MG63 (cell line): ENCODE results near the gene KCNN3. TPM values are rescaled to one million over a fixed set of nuclear protein-coding genes. Genes with fewer than 3 reads are reported as not detected.
A peak's percentile ranks its signal among the peaks of the same experiment; 100 is the strongest.

ENCODE experiments used
- DNase-seq: peaks from one replicate; pipeline ENCODE4 v3.0.0-alpha.2; 2020
- H3K27me3 ChIP-seq: fragments of 250-450 bp; sonication (Bioruptor Pico); 2 replicates; pipeline ENCODE4 v1.5.1; 2020; ENCODE audit warnings: mild to moderate bottlenecking, moderate library complexity
- H3K36me3 ChIP-seq: fragments of 250-450 bp; sonication (Bioruptor Pico); 2 replicates; pipeline ENCODE4 v1.5.1; 2020; ENCODE audit warnings: mild to moderate bottlenecking, moderate library complexity
- H3K4me3 ChIP-seq: fragments of 250-450 bp; sonication (Bioruptor Pico); 2 replicates; pipeline ENCODE4 v1.5.1; 2020; ENCODE audit warnings: mild to moderate bottlenecking, moderate library complexity
- H3K9me3 ChIP-seq: fragments of 250-450 bp; sonication (Bioruptor Pico); 2 replicates; pipeline ENCODE4 v1.5.1; 2020; ENCODE audit warnings: mild to moderate bottlenecking, moderate library complexity
- total RNA-seq: library from RNA; depleted of rRNA; stranded (reverse); fragments of >200 nt; shearing (Covaris generic); gene quantifications from 2 replicates; pipeline ENCODE4 v1.2.3, GENCODE V29; 2014; ENCODE audit warnings: low replicate concordance

Gene KCNN3
- total RNA-seq, 1 experiment from 2014 or later: 1.6 TPM

DNA sequence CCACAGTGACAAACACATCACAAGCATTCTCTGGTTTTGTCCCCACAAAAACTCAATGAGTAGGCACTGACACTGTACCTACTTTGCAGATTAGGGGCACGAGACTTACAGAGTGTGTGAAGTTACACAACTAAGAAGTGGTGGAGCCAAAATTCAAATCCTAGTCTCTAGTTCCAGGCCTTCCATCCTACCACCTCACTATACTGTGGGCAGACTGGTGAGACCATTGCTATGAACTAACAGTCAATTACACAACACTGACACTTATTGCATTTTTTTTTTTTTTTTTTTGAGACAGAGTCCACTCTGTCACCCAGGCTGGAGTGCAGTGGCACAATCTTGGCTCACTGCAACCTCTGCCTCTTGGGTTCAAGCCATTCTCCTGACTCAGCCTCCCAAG, 71.4 kb downstream of the KCNN3 start:
- Histone ChIP-seq H3K9me3 (no peaks in the 10 kb centered on the region), H3K36me3 (no peaks in the 10 kb centered on the region), H3K27me3 (peaks cover 12% of the 10 kb centered on the region), H3K4me3 (no peak overlapping the region)
- no peak for DNase-seq

GRCh38 chr1:154797175-154797574, 72.9 kb downstream of the KCNN3 start:
- DNase-seq: no peak
- peaks cover 20% of the 10 kb centered on the region for H3K27me3 ChIP-seq
- no peaks in the 10 kb centered on the region for H3K9me3 ChIP-seq
- H3K4me3 ChIP-seq: no peak overlapping the region
- no peaks in the 10 kb centered on the region for H3K36me3 ChIP-seq

DNA sequence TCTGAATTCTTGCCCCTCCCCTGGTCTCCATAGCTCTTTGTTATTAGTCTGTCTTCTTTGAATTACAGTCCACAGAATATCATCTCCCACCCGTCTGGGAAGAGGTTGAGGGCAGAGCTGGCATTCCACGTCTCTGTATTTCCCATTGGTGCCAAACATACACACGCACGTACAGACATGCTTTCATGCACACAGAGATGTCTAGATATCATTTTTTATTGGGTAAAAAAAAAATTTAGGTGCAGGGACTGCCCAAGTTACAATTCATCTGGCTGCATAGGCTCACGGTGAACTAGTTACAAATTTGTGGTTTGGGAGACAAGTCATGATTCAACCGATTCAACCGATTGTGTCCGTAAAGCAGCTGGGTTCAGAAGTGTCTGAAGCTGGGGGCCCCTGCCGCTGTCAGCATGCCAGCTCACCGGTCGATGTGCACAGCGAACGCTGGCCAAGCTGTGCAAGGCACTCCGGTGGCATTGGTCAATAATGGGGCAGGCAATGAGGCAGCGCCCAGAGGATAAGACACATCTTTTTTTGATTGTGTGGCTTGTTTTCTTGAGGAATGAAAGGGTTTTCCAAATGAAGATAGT, 73.7 kb downstream of the KCNN3 start:
- H3K9me3 ChIP-seq: no peaks in the 10 kb centered on the region
- H3K36me3 ChIP-seq: no peaks in the 10 kb centered on the region
- no peak overlapping the region for H3K4me3 ChIP-seq
- DNase-seq: no peak
- peaks cover 23% of the 10 kb centered on the region for H3K27me3 ChIP-seq

- no peaks in the 10 kb centered on the region for H3K36me3 ChIP-seq
- DNase-seq: no peak
- no peaks in the 10 kb centered on the region for H3K9me3 ChIP-seq
- peaks cover 21% of the 10 kb centered on the region for H3K27me3 ChIP-seq
- H3K4me3 ChIP-seq: no peak overlapping the region
Measured at GRCh38 chr1:154794608-154795007, 75.5 kb downstream of the KCNN3 start.

DNA sequence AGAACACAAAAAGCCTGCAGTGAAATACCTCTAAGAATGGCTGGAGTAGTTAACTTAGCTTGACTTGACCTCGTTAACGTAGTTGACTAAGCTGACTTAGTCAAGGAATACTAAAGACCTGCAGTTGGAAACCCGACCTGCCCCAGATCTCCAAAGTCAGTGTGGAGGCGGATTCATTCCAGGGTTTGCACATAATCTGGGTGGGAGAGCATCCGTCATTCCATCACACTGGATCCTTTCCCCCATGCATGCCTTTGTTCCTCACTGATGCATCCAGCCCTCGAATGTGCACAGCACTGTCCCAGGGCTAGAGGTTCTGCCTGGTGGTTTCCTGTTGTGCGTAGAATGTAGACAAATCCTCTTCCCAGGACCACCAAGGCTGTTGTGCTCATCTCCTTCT, 76.4 kb downstream of the KCNN3 start:
- H3K27me3 ChIP-seq: peaks cover 21% of the 10 kb centered on the region
- no peak overlapping the region for H3K4me3 ChIP-seq
- no peaks in the 10 kb centered on the region for H3K36me3 ChIP-seq
- DNase-seq: no peak
- no peaks in the 10 kb centered on the region for H3K9me3 ChIP-seq

DNA sequence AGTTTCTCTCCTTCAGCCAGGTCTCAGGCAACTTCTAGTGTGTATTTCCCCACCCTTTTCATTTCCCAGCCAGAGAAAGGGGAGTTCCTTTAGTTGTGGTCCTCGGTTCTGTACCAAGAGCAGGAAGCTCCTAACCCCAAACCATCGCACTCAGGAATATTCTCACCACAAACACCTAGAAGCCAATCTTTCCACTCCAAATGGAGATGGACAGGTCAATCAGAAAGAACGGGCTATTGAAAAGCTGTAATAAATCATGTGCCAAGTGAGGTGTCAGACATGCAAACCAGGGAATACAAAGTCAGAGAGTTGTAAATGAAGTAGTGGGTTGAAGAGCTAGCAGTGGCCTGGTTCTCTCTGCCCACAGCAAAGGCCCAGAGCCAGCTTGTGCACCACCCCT, 77.2 kb downstream of the KCNN3 start:
- H3K36me3 ChIP-seq: no peaks in the 10 kb centered on the region
- H3K4me3 ChIP-seq: no peak overlapping the region
- H3K9me3 ChIP-seq: no peaks in the 10 kb centered on the region
- no peak for DNase-seq
- H3K27me3 ChIP-seq: peaks cover 21% of the 10 kb centered on the region

GRCh38 chr1:154791292-154792166, 78.6 kb downstream of the KCNN3 start:
- Histone ChIP-seq H3K9me3 (no peaks in the 10 kb centered on the region), H3K27me3 (peaks cover 16% of the 10 kb centered on the region), H3K36me3 (no peaks in the 10 kb centered on the region), H3K4me3 (no peak overlapping the region)
- peak; percentile 78 for DNase-seq

GRCh38 chr1:154788886-154789285, 81.2 kb downstream of the KCNN3 start:
- Histone ChIP-seq H3K4me3 (no peak overlapping the region), H3K36me3 (no peaks in the 10 kb centered on the region), H3K9me3 (no peaks in the 10 kb centered on the region), H3K27me3 (peaks cover 11% of the 10 kb centered on the region)
- no peak for DNase-seq

DNA sequence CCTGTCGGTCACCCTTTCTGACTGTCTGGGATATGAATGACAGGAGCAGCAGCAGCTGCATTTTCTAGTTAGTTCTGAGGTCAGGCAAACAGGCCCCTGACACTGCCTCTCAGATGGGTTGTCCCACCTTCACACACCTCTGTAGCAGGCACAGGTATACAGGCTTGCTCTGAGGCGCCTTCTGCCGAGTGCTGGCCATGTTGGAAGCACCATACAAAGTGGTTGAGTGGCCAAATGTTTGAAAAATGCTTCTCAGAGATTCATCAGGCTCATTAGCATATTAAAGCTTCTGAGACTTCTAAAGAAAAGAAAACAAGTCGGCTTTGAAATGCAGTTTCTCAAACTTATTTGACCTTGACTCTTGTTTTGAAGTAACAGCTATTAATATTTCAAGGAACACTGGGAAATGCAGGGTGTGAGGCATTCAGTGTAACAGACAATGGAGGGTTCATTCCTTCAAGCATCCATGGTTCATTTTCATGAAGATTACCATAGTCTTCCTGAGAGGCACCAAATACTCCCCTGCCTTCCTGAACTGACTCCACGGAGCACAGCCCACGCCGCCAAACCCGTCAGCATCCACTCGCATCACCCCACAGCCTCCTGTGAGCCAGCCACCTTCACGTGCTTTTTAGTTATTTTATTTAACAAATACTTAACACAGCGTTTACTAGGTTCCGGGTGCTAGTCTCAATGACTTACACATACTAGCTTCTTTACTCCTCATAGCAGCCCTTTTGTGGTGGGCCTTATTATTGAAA, 81.8 kb downstream of the KCNN3 start:
- Histone ChIP-seq H3K4me3 (no peak overlapping the region), H3K27me3 (peaks cover 11% of the 10 kb centered on the region), H3K9me3 (no peaks in the 10 kb centered on the region), H3K36me3 (no peaks in the 10 kb centered on the region)
- no peak for DNase-seq

DNA sequence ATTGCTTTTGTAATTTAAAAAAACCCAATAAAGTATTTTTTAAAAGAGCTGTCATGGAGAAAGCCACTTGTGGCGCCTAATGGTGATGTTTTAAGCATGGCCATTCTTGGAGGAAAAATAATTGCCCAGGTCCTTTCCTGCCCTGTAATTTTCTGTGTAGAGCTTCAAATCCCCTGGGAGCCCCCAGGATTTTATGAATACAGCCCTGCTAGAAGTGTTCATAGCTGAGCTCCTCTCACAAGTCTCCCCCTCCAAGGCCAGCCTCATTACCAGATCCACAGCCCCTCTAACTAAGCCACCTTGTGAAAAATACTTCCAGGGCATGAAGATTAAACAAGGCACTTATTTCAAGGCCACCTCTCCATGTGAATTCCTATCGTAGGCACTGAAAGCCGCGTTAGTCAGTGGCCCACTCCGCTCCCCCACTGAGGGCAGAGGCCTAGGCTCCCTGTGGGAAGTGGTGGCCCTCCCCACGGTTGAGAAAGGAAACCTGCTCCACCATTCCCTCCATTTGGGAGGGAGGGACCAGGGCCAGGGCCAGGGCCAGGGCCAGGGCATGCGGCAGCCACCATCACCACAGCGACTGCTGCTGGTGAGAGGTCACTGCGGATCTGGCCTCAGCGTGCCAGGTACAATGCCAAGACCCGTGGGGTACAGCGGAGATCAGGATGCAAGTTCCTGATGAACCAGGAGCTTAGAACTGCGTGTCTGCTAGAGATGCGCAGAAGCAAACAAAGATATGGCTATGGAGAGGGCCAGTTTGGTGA, 83.1 kb downstream of the KCNN3 start:
- no peak overlapping the region for H3K4me3 ChIP-seq
- H3K36me3 ChIP-seq: no peaks in the 10 kb centered on the region
- H3K27me3 ChIP-seq: peaks cover under 1% of the 10 kb centered on the region
- no peak for DNase-seq
- no peaks in the 10 kb centered on the region for H3K9me3 ChIP-seq

DNA sequence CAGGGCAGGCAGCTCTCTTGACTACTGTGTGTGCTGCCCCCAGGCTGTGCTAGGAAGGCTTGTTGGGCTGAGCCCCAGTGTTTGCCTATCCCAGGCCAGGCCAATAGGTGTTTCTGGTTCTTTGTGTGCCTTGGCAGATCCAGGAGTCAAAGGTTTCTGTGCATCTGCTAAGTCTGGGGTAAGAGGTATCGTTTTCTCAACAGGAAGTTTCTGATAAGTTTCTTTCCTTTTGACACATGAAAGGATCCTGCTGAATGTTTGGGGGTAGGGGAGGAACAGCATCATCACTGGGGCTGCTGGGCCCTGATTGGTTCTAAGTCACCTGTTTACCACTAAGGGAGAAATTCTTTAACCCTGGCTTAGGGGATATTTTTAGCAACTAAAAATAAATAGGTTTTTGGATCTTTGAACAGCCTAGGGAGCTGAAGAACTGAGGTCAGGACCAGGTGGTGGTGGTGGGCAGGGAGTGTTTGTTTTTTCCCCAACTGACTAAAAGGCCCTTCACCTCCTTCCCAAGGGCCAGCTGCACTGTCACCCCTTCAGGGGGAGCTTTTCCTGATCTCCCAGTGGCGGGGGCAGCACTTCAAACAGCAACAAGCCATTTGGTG, 85.1 kb downstream of the KCNN3 start:
- Histone ChIP-seq H3K36me3 (no peaks in the 10 kb centered on the region), H3K27me3 (no peaks in the 10 kb centered on the region; the same call in 1 of the 2 replicates), H3K4me3 (no peak overlapping the region), H3K9me3 (no peaks in the 10 kb centered on the region)
- DNase-seq: no peak

GRCh38 chr1:154784416-154784815, 85.7 kb downstream of the KCNN3 start:
- H3K27me3 ChIP-seq: no peaks in the 10 kb centered on the region; the same call in 1 of the 2 replicates

DNA sequence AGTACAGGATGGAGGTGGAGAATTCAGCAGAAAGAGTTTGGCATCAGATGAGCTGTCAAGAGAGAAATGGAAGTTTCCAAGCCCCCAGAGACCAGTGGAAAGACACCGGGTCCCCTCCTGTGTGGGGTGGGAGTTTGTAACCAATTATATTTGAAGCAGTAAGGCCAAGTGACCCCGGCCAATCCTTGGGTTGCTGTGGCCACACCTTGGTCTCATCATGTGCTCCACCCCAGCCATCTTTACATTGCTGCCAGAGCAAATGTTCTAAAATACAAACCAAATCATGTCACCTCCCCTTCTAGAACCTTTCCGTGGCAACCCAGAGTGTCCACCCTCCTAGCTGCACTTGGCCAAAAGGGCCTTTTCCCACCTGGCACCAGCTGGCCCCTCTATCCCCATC, 86.1 kb downstream of the KCNN3 start:
- no peaks in the 10 kb centered on the region; the same call in 1 of the 2 replicates for H3K27me3 ChIP-seq
- DNase-seq: no peak
- H3K4me3 ChIP-seq: no peak overlapping the region
- H3K36me3 ChIP-seq: no peaks in the 10 kb centered on the region
- H3K9me3 ChIP-seq: no peaks in the 10 kb centered on the region

More at GRCh38 chr1:154784416-154784815, 85.7 kb downstream of the KCNN3 start:
- Histone ChIP-seq H3K36me3 (no peaks in the 10 kb centered on the region), H3K9me3 (no peaks in the 10 kb centered on the region), H3K4me3 (no peak overlapping the region)
- no peak for DNase-seq

DNA sequence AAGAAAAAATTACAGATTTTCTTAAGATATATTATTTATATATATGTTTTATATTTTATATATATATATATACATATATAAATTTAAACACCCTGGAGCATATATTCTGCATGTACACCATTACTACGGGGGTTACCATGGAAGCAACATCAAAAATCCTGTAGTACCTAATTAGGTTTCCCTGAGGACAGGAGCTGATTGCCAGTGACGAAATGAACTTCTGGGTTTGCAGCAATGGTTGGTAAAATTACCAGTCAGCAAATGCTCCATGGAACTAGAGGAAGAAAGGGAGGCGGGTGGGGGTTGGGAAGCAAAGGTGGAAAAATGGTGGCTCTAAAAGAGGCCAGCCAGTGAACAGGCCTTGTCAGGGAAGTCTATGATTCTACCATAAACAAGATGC, 89.5 kb downstream of the KCNN3 start:
- no peaks in the 10 kb centered on the region for H3K9me3 ChIP-seq
- no peaks in the 10 kb centered on the region for H3K36me3 ChIP-seq
- H3K4me3 ChIP-seq: no peak overlapping the region
- DNase-seq: no peak
- no peaks in the 10 kb centered on the region for H3K27me3 ChIP-seq

- no peak for DNase-seq
- Histone ChIP-seq H3K36me3 (no peaks in the 10 kb centered on the region), H3K27me3 (no peaks in the 10 kb centered on the region), H3K4me3 (no peak overlapping the region), H3K9me3 (no peaks in the 10 kb centered on the region)
Measured at GRCh38 chr1:154779551-154780189, 90.4 kb downstream of the KCNN3 start.

GRCh38 chr1:154778944-154779343, 91.1 kb downstream of the KCNN3 start:
- H3K4me3 ChIP-seq: no peak overlapping the region
- no peaks in the 10 kb centered on the region for H3K27me3 ChIP-seq
- no peak for DNase-seq
- no peaks in the 10 kb centered on the region for H3K9me3 ChIP-seq
- no peaks in the 10 kb centered on the region for H3K36me3 ChIP-seq
